Measurements from ENCODE around the gene MAGEA1. TPM values are rescaled to one million over a fixed set of nuclear protein-coding genes. Genes with fewer than 3 reads are reported as not detected.
"Not testable (repeated sequence)": the region's sequence is repeated elsewhere in the genome, so short reads cannot be mapped to it uniquely, and the experiment has no call there.

MAGEA1 gene, protein sequence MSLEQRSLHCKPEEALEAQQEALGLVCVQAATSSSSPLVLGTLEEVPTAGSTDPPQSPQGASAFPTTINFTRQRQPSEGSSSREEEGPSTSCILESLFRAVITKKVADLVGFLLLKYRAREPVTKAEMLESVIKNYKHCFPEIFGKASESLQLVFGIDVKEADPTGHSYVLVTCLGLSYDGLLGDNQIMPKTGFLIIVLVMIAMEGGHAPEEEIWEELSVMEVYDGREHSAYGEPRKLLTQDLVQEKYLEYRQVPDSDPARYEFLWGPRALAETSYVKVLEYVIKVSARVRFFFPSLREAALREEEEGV
- total RNA-seq: not detected

DNA sequence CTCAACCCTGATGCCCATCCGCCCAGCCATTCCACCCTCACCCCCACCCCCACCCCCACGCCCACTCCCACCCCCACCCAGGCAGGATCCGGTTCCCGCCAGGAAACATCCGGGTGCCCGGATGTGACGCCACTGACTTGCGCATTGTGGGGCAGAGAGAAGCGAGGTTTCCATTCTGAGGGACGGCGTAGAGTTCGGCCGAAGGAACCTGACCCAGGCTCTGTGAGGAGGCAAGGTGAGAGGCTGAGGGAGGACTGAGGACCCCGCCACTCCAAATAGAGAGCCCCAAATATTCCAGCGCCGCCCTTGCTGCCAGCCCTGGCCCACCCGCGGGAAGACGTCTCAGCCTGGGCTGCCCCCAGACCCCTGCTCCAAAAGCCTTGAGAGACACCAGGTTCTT lies at the start of gene MAGEA1:
Gene MAGEA1, plus strand, starts transcription at position 154 of the 400 bp plus-strand sequence. CDS start 3,106 bp downstream, outside the sequence.
- H3K9me3 Mint-ChIP-seq: no peaks in the 10 kb centered on the region
- no peaks in the 10 kb centered on the region for H3K36me3 Mint-ChIP-seq (ENCODE audit: low read depth)
- no peaks in the 10 kb centered on the region for H3K4me1 Mint-ChIP-seq
- H3K4me3 Mint-ChIP-seq: no peak within 1 kb of the TSS
- H3K27me3 Mint-ChIP-seq: peaks cover 4% of the 10 kb centered on the region
- H3K27ac Mint-ChIP-seq: no peak within 1 kb of the TSS
- no peak for ATAC-seq (replicated peaks)

DNA sequence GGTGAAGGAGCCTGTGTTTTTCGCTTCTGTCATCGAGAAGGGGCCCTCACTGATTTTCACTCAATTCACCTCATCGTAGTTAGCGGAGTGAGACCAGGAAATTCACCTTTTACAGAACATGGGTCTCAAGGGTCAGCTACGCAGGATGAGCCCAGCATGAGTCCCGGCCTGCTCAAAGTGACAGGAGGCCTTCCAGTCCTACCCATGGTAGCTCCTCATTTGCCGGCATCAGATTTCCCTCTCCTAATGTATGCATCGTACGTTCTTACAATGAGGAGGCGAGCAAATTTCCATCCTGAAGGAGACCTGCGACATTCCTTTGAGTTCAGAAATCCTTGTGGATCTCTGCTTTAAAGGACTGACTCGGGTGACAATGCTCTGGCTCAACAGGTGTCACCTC lies 46.2 kb upstream of the MAGEA1 start:
- H3K27me3 Mint-ChIP-seq; H3K27ac Mint-ChIP-seq; H3K36me3 Mint-ChIP-seq (ENCODE audit: low read depth); H3K4me1 Mint-ChIP-seq; ATAC-seq (replicated peaks); H3K9me3 Mint-ChIP-seq; H3K4me3 Mint-ChIP-seq: not testable (repeated sequence)

DNA sequence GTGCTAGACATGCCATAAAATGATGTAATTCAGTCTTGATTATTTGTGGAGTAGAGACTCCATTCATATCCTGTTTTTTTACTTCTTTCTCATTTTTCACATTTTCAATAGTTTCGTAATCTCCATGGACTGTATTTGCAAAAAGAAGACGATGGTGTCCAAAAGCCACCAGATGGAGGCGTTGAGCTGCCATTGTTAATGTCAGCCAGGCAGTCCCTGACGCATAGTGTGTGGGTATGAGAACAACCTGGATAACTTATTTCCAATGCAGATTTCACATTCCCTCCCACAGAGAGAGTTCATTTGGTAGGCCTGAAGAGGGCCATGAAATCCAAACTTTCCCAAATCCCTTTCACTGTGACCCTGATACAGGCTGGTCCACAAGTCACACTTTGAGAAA lies 40.0 kb upstream of the MAGEA1 start:
- H3K9me3 Mint-ChIP-seq; H3K27me3 Mint-ChIP-seq; H3K4me3 Mint-ChIP-seq; H3K36me3 Mint-ChIP-seq (ENCODE audit: low read depth); H3K27ac Mint-ChIP-seq; H3K4me1 Mint-ChIP-seq: not testable (repeated sequence)
- ATAC-seq (replicated peaks): peak; percentile 47

GRCh38 chrX:153146288-153146687 lies 32.8 kb upstream of the MAGEA1 start:
- H3K4me3 Mint-ChIP-seq; H3K27ac Mint-ChIP-seq; ATAC-seq (replicated peaks); H3K9me3 Mint-ChIP-seq; H3K36me3 Mint-ChIP-seq (ENCODE audit: low read depth); H3K4me1 Mint-ChIP-seq; H3K27me3 Mint-ChIP-seq: not testable (repeated sequence)

GRCh38 chrX:153153516-153153915 lies 25.6 kb upstream of the MAGEA1 start:
- Mint-ChIP-seq H3K27me3 (peaks cover 7% of the 10 kb centered on the region), H3K9me3 (no peaks in the 10 kb centered on the region), H3K4me1 (no peaks in the 10 kb centered on the region), H3K36me3 (ENCODE audit: low read depth) (no peaks in the 10 kb centered on the region), H3K27ac (no peak overlapping the region), H3K4me3 (no peak overlapping the region)
- ATAC-seq (replicated peaks): no peak

DNA sequence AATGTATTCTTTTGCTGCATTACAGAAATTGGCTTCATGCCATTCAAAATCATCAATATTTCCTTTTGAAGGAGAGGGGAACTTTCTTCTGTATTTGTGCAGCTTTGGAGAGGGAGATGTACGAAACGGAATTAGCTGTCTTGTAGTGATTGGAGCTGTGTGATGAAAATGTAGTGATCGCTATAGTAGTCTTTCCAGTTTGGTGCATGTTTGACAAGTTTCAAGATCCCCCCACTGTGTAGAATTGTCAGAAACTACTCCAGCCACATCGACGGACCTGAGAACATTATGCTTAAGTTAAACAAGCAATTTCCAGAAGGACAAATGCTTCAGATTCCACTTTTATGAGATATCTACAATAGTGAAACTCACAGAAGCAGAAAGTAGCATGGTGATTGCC lies 21.6 kb upstream of the MAGEA1 start:
- H3K4me3 Mint-ChIP-seq: no peak overlapping the region
- ATAC-seq (replicated peaks): no peak
- H3K36me3 Mint-ChIP-seq (ENCODE audit: low read depth): no peaks in the 10 kb centered on the region
- H3K27ac Mint-ChIP-seq: no peak overlapping the region
- no peaks in the 10 kb centered on the region for H3K9me3 Mint-ChIP-seq
- no peaks in the 10 kb centered on the region for H3K4me1 Mint-ChIP-seq
- H3K27me3 Mint-ChIP-seq: peaks cover 7% of the 10 kb centered on the region

DNA sequence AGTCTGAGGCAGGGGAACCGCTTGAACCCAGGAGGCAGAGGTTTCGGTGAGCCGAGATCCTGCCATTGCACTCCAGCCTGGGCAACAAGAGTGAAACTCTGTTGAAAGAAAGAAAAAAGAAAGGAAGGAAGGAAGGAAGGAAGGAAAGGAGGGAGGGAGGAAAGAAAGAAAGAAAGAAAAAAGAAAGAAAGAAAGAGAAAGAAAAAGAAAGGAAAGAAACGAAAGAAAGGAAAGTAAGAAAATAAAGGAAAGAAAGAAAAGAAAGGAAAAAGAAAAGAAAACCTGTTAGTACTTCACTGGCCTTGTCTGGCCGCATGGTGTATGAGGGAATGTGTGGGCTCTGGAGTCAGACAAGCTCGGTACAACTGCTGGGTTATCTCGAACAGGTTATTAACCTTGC lies 20.8 kb upstream of the MAGEA1 start:
- no peak overlapping the region for H3K4me3 Mint-ChIP-seq
- no peak for ATAC-seq (replicated peaks)
- no peaks in the 10 kb centered on the region for H3K9me3 Mint-ChIP-seq
- H3K36me3 Mint-ChIP-seq (ENCODE audit: low read depth): no peaks in the 10 kb centered on the region
- no peaks in the 10 kb centered on the region for H3K4me1 Mint-ChIP-seq
- no peak overlapping the region for H3K27ac Mint-ChIP-seq
- peaks cover 7% of the 10 kb centered on the region for H3K27me3 Mint-ChIP-seq

DNA sequence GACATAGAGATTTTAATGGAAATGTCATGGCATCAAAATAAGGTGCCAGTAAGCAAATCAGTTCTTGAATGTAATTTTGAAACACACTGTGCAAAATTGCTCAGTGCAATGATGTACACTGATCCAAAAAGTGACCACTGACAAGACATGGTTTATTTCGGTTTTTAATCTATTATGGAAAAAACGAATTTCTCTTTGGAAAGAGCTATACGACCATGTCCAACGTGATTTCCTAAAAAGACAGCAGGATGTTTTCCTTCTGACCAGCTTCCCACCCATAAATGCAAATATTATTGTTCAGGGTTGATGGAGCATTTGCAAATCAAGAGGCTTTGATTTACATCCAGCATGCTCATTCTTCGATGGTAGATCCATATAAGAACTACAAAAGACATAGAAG lies 17.1 kb upstream of the MAGEA1 start:
- Mint-ChIP-seq H3K27ac (no peak overlapping the region), H3K4me1 (no peaks in the 10 kb centered on the region), H3K9me3 (no peaks in the 10 kb centered on the region), H3K4me3 (no peak overlapping the region), H3K27me3 (peaks cover 3% of the 10 kb centered on the region), H3K36me3 (ENCODE audit: low read depth) (no peaks in the 10 kb centered on the region)
- ATAC-seq (replicated peaks): no peak

- ATAC-seq (replicated peaks): no peak
Observed at GRCh38 chrX:153164733-153165132, 14.4 kb upstream of the MAGEA1 start.

GRCh38 chrX:153168423-153168822 lies 10.7 kb upstream of the MAGEA1 start:
- not testable (repeated sequence) for H3K4me3 Mint-ChIP-seq; H3K4me1 Mint-ChIP-seq; H3K27ac Mint-ChIP-seq; H3K27me3 Mint-ChIP-seq; ATAC-seq (replicated peaks); H3K36me3 Mint-ChIP-seq (ENCODE audit: low read depth); H3K9me3 Mint-ChIP-seq

More at GRCh38 chrX:153164733-153165132, 14.4 kb upstream of the MAGEA1 start:
- Mint-ChIP-seq H3K27me3 (peaks cover 3% of the 10 kb centered on the region), H3K9me3 (no peaks in the 10 kb centered on the region), H3K4me1 (no peaks in the 10 kb centered on the region), H3K27ac (no peak overlapping the region), H3K4me3 (no peak overlapping the region), H3K36me3 (ENCODE audit: low read depth) (no peaks in the 10 kb centered on the region)

GRCh38 chrX:153181822-153182221 lies 2.7 kb downstream of the MAGEA1 start:
- Mint-ChIP-seq H3K4me1 (no peaks in the 10 kb centered on the region), H3K27me3 (peaks cover 4% of the 10 kb centered on the region), H3K9me3 (no peaks in the 10 kb centered on the region), H3K4me3 (no peak overlapping the region), H3K36me3 (ENCODE audit: low read depth) (no peaks in the 10 kb centered on the region), H3K27ac (no peak overlapping the region)
- no peak for ATAC-seq (replicated peaks)

- peaks cover 8% of the 10 kb centered on the region for H3K27me3 Mint-ChIP-seq
- no peak for ATAC-seq (replicated peaks)
- H3K4me1 Mint-ChIP-seq: no peaks in the 10 kb centered on the region
- no peaks in the 10 kb centered on the region for H3K36me3 Mint-ChIP-seq (ENCODE audit: low read depth)
- no peaks in the 10 kb centered on the region for H3K9me3 Mint-ChIP-seq
- H3K27ac Mint-ChIP-seq: no peak overlapping the region
- no peak overlapping the region for H3K4me3 Mint-ChIP-seq
Observed at GRCh38 chrX:153184787-153185186, 5.7 kb downstream of the MAGEA1 start.

DNA sequence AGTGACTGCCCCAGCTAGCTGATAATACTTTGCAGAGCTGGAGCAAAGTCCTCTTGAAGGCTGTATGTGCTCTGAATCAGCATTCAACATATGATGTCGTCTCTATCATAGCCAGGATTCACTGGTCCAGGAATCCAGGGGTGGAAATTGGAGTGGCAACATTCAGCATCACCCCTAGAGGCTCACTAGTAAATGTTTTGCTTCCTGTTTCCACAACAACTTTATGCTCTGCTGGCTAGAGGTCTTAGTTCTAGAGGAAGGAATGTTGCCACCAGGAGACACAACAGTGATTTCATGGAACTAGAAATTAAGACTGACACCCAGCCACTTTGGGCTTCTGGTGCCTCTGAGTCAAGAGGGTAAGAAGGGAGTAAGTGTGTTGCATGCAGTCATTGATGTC lies 11.3 kb downstream of the MAGEA1 start:
- peaks cover 17% of the 10 kb centered on the region for H3K27me3 Mint-ChIP-seq
- no peaks in the 10 kb centered on the region for H3K36me3 Mint-ChIP-seq (ENCODE audit: low read depth)
- no peaks in the 10 kb centered on the region for H3K4me1 Mint-ChIP-seq
- ATAC-seq (replicated peaks): no peak
- no peak overlapping the region for H3K4me3 Mint-ChIP-seq
- H3K27ac Mint-ChIP-seq: no peak overlapping the region
- peaks cover 3% of the 10 kb centered on the region for H3K9me3 Mint-ChIP-seq

GRCh38 chrX:153200462-153200861 lies 21.4 kb downstream of the MAGEA1 start:
- H3K27me3 Mint-ChIP-seq: peaks cover 15% of the 10 kb centered on the region
- H3K36me3 Mint-ChIP-seq (ENCODE audit: low read depth): no peaks in the 10 kb centered on the region
- no peaks in the 10 kb centered on the region for H3K9me3 Mint-ChIP-seq
- no peak for ATAC-seq (replicated peaks)
- no peak overlapping the region for H3K27ac Mint-ChIP-seq
- no peak overlapping the region for H3K4me3 Mint-ChIP-seq
- no peaks in the 10 kb centered on the region for H3K4me1 Mint-ChIP-seq

- H3K4me3 Mint-ChIP-seq: no peak overlapping the region
- H3K4me1 Mint-ChIP-seq: no peaks in the 10 kb centered on the region
- H3K36me3 Mint-ChIP-seq (ENCODE audit: low read depth): no peaks in the 10 kb centered on the region
- no peak for ATAC-seq (replicated peaks)
- peaks cover 5% of the 10 kb centered on the region for H3K9me3 Mint-ChIP-seq
- H3K27me3 Mint-ChIP-seq: peaks cover 30% of the 10 kb centered on the region
- no peak overlapping the region for H3K27ac Mint-ChIP-seq
Observed at GRCh38 chrX:153206425-153207046, 27.5 kb downstream of the MAGEA1 start.
